Activated T-helper 1 cell treated with Interleukin-2 at 50 U/mL for 16 hours (primary cell): ENCODE measurements around the gene COX7B2.

Experiments
- DNase-seq: peaks from one replicate; pipeline ENCODE4 v3.0.0-alpha.2; 2020; ENCODE audit warnings: low read depth

The COX7B2 gene

DNA sequence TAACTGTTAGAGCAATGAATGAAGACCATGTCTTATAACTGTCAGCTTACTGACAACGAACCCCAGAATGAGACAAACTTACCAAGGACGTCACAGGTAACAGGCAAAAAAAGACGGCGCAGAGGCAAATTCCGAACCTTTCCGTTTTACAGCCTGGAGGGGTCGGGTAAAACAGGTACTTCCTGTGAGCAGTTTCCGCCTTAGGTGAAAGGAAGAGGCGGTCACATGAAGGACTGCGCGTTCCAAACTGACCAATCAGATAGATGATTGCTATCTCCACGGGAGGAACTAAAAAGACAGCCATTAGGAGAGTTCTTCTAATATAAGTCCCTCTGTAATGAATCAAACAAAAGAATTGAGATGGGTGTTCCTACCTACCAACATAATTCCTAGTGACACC is at the start of gene COX7B2:
TSS of gene COX7B2 (minus strand) at position 168 of the 400 bp plus-strand sequence. CDS start 174,053 bp downstream, outside the sequence.
- no peak for DNase-seq

- DNase-seq, result no peak
Observed at GRCh38 chr4:46956451-46956850, 47.4 kb upstream of the COX7B2 start.

DNA sequence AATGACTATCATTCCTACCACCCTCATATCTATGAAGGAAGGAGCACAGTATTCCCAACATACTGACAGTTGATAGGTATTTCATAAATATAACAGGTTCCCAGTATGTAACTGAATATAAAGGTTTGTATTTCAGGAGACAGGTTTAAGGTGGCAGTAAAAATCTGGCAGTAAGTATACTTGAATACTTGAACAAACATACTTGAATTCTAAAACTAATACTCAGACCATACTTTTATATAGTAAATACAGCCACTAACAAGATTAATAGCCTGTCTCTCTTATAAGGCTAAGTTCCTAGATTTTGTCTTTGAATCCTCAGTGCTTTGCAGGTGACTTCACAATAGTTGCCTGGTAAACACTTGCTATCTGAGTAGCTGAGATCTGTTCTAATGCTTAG is 46.6 kb upstream of the COX7B2 start:
- no peak for DNase-seq

DNA sequence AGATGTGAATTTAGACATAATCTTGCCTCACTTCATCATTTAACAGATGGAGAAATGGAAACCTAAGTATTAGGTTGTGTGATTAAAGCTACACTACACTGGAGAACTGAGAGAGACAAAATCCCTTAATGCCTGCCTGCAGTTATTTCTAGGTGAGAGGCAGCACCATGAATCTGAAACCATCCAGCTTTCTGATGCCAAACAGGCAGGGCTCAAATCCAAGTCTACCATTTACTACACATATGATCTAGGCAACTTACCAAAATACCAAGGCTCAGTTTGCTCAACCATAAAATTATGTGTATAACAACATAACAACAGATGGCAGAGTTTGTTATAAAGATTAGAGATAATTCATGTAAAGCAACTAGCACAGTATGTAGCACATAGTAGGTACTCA is 45.6 kb upstream of the COX7B2 start:
- DNase-seq, result no peak

DNA sequence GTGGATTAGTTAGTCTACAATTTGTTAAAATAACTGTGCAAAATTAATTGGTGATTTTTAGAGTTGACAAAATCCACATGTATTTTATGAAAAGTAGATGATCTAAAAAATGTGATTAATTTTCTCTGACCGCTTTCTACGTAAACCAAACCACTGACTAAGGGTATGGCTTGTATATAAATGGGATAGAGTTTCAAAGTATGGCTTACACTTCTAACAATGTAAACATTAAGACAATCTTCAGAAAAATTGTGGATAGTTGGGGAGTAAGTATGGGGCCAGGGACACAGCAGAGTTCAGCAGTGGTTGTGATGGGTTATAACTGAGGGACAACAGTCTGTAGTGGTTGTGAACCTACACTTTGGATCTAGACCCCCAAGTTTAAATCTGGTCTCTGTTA is 44.5 kb upstream of the COX7B2 start:
- no peak for DNase-seq

GRCh38 chr4:46952451-46952850 is 43.4 kb upstream of the COX7B2 start:
- DNase-seq, result no peak

- no peak for DNase-seq
Observed at GRCh38 chr4:46950826-46951225, 41.8 kb upstream of the COX7B2 start.

DNA sequence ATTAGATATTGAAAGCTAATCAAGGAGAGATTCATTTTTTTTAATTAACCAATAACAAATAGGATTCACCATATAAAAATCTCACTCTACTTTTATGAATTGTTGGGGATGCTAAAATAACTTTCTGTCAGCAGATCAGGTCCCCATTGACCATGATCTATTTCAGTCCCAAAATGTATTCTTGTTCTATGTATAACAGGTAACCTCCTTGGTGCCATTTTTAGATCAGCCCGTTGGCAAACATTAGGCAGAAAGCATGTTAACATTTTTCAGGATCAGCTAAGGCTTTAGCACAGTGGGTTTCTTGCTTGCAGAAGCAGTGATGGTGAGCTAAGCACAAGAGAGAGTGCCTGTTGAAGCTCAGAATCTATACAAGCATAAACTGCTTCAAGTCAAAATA is 40.8 kb upstream of the COX7B2 start:
- DNase-seq, result no peak

DNA sequence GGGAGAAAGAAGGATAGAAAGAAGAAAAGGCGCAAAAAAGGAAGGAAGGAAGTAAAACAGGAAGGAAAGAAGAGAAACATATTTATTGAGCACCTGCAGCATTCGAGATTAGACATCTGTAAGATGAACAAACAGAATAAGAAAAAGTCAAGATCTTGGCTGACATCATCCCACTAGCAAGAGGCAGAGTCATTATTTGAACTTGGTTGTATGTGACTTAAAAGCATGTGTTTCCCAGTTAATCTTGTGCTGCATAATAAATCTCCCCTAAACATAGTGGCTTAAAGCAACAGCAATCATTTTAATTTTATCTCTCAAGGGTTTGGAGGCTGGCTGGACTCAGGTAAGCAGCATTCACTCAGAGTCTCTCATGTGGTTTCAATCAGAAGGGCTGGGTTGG is 38.5 kb upstream of the COX7B2 start:
- DNase-seq, result no peak

DNA sequence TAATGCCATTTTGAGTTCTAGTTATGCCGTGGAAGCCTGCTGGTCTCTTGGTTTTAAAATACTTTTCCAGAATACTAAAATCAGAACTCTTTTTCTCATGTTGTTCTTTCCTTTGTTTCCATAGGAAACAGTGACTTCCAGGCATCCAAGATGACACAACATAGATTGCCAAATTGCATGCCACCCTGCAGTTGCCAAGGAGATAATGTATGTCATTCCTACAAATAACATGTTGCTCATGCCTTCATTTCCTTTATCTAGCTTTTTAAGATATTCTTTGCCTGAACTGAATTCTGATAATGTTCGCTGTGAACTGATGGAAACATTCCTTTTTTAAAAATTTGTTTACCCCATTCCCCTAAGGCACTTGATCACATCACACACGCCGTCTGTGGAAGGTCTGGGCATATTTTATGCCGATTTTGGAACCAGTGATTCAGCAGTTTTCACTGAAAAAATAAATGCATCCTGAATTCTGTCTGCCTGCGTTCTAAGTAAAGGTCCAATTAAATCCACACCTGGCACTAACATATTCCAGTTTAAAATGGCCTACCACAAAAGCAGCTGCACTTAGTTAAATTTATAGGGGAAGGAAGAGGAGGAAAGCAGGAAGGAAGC is 38.0 kb upstream of the COX7B2 start:
- no peak for DNase-seq

DNA sequence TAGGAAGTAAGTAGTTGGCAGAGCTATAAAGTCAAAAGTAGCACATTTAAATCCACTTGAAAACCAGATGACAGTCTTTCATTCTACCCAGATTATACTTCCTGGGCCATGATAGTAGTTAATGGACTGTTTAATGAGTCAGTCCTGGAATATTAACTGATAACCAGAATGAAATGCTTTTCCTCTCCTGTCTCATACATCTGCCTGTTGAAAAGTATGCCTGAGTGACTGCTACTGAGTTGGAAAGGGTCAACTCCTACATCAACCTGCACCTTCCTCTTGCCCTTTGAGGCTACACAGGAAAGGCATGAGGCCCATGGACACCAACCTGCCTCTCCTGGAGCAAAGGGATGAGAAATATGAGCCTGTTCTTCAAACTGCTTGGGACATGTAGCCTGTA is 36.0 kb upstream of the COX7B2 start:
- DNase-seq, result no peak

GRCh38 chr4:46944345-46944744 is 35.3 kb upstream of the COX7B2 start:
- no peak for DNase-seq

DNA sequence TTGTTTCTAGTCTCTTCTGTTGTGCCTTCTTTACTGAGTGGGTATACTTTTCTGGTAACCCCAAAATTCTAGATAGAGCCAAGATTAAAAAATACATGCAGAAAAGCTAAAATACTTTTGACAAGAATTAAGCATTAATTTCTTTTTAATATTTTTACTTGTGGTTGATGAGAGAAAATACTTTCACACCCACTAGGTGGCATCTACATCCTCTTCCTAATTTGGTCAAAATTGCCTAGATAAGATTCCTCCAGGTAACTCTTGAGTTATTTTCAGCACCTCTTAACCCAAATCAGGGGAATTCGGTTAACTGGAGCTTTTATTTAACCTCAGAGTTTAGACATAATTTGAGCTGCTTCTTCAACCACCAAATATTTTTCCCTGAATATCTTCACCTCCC is 28.4 kb upstream of the COX7B2 start:
- no peak for DNase-seq

DNA sequence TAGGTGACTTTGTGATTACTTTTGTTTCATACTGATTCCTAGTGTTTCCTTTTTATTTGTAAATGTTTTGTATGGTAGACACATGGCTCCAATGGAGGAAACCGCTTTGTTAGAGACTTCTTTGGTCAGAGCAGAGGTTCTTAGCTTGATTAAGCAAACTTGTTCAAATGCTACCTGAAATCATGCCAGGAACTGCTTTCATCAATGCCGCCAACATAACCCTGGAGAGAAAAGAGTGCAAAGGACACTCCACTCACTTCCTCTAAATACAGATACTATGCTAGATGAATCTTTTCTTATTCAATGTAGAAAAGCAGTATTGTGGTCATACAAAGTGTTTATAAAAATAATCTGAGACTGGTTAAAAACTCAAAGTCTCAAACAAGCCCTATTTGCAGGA is 25.7 kb upstream of the COX7B2 start:
- DNase-seq, result no peak

GRCh38 chr4:46933686-46934085 is 24.6 kb upstream of the COX7B2 start:
- no peak for DNase-seq

DNA sequence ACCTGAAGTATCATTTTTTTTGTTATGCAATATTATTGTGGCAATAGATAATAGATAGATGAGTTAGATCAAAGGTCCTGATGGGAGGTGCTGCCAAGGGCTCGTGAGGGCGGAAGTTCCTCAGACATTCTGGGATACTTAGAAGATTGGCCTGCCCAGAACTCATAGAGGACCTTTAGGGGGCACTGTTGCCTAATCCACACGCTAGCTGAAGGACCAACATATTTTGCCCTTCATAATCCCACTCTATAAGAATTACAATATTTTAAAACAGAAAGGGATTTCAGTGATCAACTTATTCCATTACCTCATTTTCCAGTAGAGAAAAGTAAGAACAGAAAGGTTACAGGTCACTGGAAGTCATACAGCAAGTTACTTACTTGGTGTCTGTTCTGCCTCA is 22.9 kb upstream of the COX7B2 start:
- no peak for DNase-seq

- no peak for DNase-seq
Observed at GRCh38 chr4:46930891-46931290, 21.8 kb upstream of the COX7B2 start.

DNA sequence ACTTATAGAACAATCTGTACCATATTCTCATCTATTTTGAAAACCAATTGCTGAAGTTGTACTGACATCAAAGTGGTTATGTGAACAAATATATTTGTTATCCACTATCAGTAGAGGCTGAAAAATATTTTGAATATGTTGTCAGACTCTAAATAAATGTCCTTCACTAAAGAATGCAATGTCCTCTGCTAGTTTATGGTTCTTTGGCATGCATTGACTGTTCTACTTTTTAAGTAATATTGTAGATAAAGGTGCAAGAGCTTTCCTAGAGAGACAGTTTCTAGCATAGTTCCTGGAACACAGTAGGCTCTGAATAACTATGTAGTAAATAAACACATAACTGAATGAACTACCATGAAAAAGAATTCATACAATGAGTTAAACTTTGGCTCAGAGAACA is 18.2 kb upstream of the COX7B2 start:
- no peak for DNase-seq

- DNase-seq, result no peak
Observed at GRCh38 chr4:46924789-46925529, 15.9 kb upstream of the COX7B2 start.

GRCh38 chr4:46922205-46922604 is 13.2 kb upstream of the COX7B2 start:
- no peak for DNase-seq

DNA sequence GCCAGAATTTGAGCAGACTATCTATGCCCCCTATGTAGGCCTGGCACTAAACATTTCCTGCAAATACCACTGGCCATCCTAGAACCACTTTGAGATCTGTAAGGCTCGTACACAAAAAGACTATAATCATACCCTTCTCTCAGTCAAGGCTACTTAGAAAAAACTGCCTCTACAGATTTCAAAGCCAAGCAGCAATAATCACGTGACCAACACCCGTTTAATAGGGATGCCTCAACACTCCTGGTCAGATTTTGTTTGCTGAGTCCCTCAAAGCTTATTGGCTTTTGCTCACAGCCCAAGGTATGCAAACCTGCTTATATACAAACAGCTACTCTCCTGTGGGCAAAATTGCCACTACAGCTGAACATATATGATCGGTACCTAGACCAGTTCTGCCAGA is 897 bp downstream of the COX7B2 start:
- no peak for DNase-seq

- no peak for DNase-seq
Observed at GRCh38 chr4:46900082-46900481, 9.0 kb downstream of the COX7B2 start.

- no peak for DNase-seq
Observed at GRCh38 chr4:46894826-46895225, 14.2 kb downstream of the COX7B2 start.

DNA sequence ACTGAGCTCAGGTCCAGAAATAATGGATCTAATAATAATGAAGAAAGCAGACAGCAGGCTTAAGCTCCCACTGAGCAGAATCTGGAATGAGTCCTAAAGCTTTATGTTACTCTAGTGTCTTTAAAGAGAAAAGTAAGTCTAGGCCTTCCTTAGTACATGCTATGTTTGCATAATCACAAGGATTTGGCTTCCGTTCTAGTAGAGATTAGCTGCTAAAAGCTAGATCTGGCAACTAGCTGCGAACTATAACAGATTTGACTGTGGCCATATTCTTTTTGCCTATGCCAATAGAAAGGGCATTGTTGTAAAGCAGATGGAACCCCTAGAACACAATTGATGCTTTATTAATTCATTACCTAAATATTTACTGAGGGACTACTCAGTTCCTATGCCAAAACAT is 19.0 kb downstream of the COX7B2 start:
- no peak for DNase-seq
